ENCODE results near the gene PPEF2. TPM values are rescaled to one million over a fixed set of nuclear protein-coding genes. Genes with fewer than 3 reads are reported as not detected.

Gene PPEF2
- total and polyA plus RNA-seq, 3 experiments from 2014 or later, result 0.11 to 0.13 TPM; not detected in 1

DNA sequence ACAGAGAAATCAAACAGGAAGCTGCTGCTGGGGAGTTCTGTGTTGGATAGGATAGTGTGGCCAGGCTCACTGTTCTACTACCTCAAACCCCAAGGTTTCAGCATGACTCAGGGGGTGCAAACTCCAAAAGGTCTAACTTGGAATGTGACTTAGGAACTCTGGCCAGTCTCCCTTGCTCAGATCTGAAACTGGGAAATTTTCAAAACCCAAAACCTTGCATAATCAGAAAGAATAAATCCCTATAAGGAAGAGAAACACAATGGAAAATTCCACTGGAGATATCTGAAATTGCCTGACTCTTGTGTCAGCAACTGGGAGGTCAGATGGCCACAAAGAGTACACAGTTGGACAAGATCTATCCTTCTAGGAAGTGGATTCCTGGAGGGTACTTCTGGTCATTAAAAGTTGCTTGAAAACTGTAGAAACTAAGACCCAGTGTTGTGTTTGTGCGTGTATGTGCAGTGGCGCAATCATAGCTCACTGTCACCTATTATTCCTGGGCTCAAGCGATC lies 58.0 kb downstream of the PPEF2 start:
- no peaks in the 10 kb centered on the region for H3K4me1 ChIP-seq (ENCODE audit: insufficient read depth, low read length)
- ChIA-PET POLR2A (no interaction called here), CTCF (no interaction called here)
- H3K4me3 ChIP-seq (ENCODE audit: low read length), result no peak overlapping the region
- H3K27me3 ChIP-seq (ENCODE audit: insufficient read depth, low read length, poor library complexity, severe bottlenecking), result peaks cover under 1% of the 10 kb centered on the region
- Mint-ChIP-seq H3K4me3 (no peak overlapping the region), H3K36me3 (no peaks in the 10 kb centered on the region), H3K4me1 (peaks cover 0 to 3% (median 0%) of the 10 kb centered on the region in 3 donors), H3K27ac (no peak overlapping the region), H3K27me3 (peaks cover 1 to 7% of the 10 kb centered on the region in 2 donors), H3K9me3 (no peaks in the 10 kb centered on the region)
- H3K36me3 ChIP-seq (ENCODE audit: insufficient read depth, low read length), result no peaks in the 10 kb centered on the region
- DNase-seq, result no peak
- H3K9me3 ChIP-seq (ENCODE audit: low read length), result no peaks in the 10 kb centered on the region
- H3K27ac ChIP-seq (ENCODE audit: low read depth, low read length), result no peak overlapping the region

DNA sequence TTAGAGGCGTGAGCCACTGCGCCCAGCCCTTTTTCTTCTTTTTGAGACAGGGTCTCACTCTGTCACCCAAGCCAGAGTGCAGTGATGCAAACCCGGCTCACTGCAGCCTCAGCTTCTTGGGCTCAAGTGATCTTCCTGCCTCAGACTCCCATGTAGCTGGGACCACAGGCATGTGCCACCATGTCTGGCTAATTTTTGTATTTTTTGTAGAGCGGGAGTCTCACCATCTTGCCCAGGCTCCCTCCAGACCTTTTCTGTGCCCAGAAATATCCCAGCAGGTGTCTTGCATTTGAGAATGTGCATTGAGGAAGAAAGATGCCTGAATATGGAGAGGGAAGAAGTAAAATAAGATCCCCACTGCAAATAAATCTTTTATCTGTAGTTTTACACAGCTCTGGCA lies 58.7 kb downstream of the PPEF2 start:
- no peak overlapping the region for H3K4me3 Mint-ChIP-seq
- CTCF ChIA-PET, result no interaction called here
- POLR2A ChIA-PET, result no interaction called here
- Histone ChIP-seq H3K4me1 (ENCODE audit: insufficient read depth, low read length) (no peaks in the 10 kb centered on the region), H3K27ac (ENCODE audit: low read depth, low read length) (no peak overlapping the region), H3K36me3 (ENCODE audit: insufficient read depth, low read length) (no peaks in the 10 kb centered on the region), H3K27me3 (ENCODE audit: insufficient read depth, low read length, poor library complexity, severe bottlenecking) (no peaks in the 10 kb centered on the region), H3K9me3 (ENCODE audit: low read length) (no peaks in the 10 kb centered on the region), H3K4me3 (ENCODE audit: low read length) (no peak overlapping the region)
- no peaks in the 10 kb centered on the region for H3K9me3 Mint-ChIP-seq
- H3K4me1 Mint-ChIP-seq, result peaks cover 0 to 3% (median 0%) of the 10 kb centered on the region in 3 donors
- H3K27ac Mint-ChIP-seq, result no peak overlapping the region
- no peaks in the 10 kb centered on the region for H3K36me3 Mint-ChIP-seq
- no peak for DNase-seq
- peaks cover 0 to 3% of the 10 kb centered on the region in 2 donors for H3K27me3 Mint-ChIP-seq

DNA sequence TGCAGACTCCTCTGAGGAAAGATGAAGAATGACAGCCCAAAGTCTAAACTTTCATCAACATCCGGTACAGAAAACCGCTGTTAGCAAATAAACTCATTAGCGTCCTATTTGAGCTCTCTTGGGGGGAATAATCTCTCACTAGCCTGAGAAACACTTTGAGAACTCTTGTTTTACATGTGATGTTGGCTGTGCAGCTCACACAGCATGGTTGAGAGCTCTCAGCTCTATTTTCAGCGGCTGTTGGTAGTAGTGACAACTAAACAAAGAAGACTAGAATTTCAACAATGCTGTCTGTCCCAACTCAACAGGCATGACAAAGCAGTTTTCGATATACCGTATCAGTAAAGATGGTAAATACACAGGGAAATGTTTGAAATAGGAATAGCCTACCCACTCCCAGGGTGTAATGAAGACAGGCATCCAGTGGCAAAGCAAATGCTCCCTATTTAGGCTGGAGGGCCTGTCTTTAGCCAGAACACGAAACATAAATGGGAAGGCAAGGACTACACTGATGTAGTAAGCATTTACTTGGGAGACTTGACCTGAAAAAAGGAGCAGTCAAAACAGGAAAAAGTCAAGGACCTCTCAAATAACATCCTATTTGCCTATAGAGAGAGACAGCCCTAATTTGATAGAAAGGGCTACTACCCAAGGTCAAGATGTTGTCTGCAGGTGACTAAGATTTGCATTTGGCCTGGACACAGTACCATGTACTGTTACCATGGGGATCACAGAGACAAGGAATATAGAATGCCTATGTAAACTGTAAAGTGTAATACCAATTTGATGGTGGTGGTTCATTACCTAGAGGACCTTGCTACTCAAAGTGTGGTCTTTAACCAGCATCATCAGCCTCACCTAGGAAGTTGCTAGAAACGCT lies 60.4 kb downstream of the PPEF2 start:
- no peaks in the 10 kb centered on the region for H3K36me3 ChIP-seq (ENCODE audit: insufficient read depth, low read length)
- H3K4me3 Mint-ChIP-seq, result no peak overlapping the region
- no peaks in the 10 kb centered on the region for H3K9me3 Mint-ChIP-seq
- H3K4me1 Mint-ChIP-seq, result no peaks in the 10 kb centered on the region
- H3K27me3 ChIP-seq (ENCODE audit: insufficient read depth, low read length, poor library complexity, severe bottlenecking), result no peaks in the 10 kb centered on the region
- CTCF ChIA-PET, result no interaction called here
- H3K9me3 ChIP-seq (ENCODE audit: low read length), result no peaks in the 10 kb centered on the region
- H3K36me3 Mint-ChIP-seq, result no peaks in the 10 kb centered on the region
- H3K4me1 ChIP-seq (ENCODE audit: insufficient read depth, low read length), result no peaks in the 10 kb centered on the region
- no peaks in the 10 kb centered on the region for H3K27me3 Mint-ChIP-seq
- H3K4me3 ChIP-seq (ENCODE audit: low read length), result no peak overlapping the region
- POLR2A ChIA-PET, result no interaction called here
- H3K27ac ChIP-seq (ENCODE audit: low read depth, low read length), result no peak overlapping the region
- DNase-seq, result no peak
- H3K27ac Mint-ChIP-seq, result peak overlapping the region in 2 of 8 donors; percentile 8 to 41

DNA sequence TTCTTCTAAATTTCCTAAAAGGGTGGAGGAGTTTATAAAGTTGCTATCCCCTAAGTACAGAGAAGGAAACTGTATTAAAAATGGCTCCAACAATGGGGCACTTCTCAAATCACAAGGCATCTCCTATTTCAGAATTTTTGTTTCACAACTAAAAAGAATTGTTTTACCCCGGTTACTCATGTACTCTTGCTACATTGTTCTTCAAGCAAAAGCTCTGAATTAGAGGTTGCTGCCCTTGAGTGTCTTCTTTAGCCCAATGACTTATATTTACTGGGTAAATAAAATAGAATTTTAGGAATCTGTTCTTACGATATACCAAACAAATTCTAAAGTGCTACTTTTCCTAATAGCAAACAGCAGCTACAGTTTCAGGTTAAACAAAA lies 67.5 kb downstream of the PPEF2 start:
- POLR2A ChIA-PET, result no interaction called here
- Histone ChIP-seq H3K4me3 (ENCODE audit: low read length) (no peak overlapping the region), H3K4me1 (ENCODE audit: insufficient read depth, low read length) (no peaks in the 10 kb centered on the region), H3K9me3 (ENCODE audit: low read length) (no peaks in the 10 kb centered on the region), H3K27ac (ENCODE audit: low read depth, low read length) (no peak overlapping the region), H3K27me3 (ENCODE audit: insufficient read depth, low read length, poor library complexity, severe bottlenecking) (no peaks in the 10 kb centered on the region), H3K36me3 (ENCODE audit: insufficient read depth, low read length) (no peaks in the 10 kb centered on the region)
- no peak overlapping the region for H3K4me3 Mint-ChIP-seq
- CTCF ChIA-PET, result no interaction called here
- no peaks in the 10 kb centered on the region for H3K4me1 Mint-ChIP-seq
- no peaks in the 10 kb centered on the region for H3K27me3 Mint-ChIP-seq
- no peaks in the 10 kb centered on the region for H3K9me3 Mint-ChIP-seq
- no peak for DNase-seq
- no peak overlapping the region for H3K27ac Mint-ChIP-seq
- H3K36me3 Mint-ChIP-seq, result peaks cover 0 to 4% (median 0%) of the 10 kb centered on the region in 3 donors

DNA sequence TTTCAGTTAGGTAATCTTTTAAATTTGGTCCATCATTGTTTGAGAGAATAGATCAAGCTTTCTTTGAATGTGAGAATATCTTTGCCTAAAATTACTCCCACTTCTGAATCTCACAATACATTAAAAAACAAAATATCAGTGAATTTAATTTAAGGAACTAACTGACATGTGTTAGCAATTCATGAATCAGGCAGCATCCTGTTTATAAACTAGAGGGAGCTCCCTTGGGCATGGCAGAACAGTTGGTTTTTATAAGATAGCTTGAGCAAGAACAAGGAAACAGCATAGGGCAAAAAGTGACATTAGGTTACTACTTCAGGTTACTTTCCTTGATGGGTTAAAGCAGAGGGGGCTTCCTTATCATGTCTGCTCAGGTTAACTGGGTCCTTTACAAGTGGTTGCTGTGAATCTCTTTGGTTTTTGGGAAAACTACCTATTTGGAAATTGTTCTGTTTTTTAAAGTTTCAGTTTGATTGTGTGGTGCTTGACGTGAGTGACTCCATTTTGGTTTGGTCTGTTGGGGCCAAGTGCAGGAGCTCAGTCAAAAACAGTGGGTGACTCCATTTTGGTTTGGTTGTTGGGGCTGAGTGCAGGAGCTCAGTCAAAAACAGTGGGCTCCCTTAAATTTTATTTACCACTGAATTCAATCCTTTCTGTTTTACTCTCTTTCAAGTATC lies 68.0 kb downstream of the PPEF2 start:
- Mint-ChIP-seq H3K36me3 (peaks cover 0 to 4% (median 0%) of the 10 kb centered on the region in 3 donors), H3K27ac (no peak overlapping the region), H3K4me1 (no peaks in the 10 kb centered on the region), H3K27me3 (no peaks in the 10 kb centered on the region), H3K4me3 (no peak overlapping the region), H3K9me3 (no peaks in the 10 kb centered on the region)
- Histone ChIP-seq H3K4me3 (ENCODE audit: low read length) (no peak overlapping the region), H3K9me3 (ENCODE audit: low read length) (no peaks in the 10 kb centered on the region), H3K27ac (ENCODE audit: low read depth, low read length) (no peak overlapping the region), H3K36me3 (ENCODE audit: insufficient read depth, low read length) (no peaks in the 10 kb centered on the region), H3K4me1 (ENCODE audit: insufficient read depth, low read length) (no peaks in the 10 kb centered on the region), H3K27me3 (ENCODE audit: insufficient read depth, low read length, poor library complexity, severe bottlenecking) (no peaks in the 10 kb centered on the region)
- DNase-seq, result no peak
- CTCF ChIA-PET, result no interaction called here
- POLR2A ChIA-PET, result no interaction called here

DNA sequence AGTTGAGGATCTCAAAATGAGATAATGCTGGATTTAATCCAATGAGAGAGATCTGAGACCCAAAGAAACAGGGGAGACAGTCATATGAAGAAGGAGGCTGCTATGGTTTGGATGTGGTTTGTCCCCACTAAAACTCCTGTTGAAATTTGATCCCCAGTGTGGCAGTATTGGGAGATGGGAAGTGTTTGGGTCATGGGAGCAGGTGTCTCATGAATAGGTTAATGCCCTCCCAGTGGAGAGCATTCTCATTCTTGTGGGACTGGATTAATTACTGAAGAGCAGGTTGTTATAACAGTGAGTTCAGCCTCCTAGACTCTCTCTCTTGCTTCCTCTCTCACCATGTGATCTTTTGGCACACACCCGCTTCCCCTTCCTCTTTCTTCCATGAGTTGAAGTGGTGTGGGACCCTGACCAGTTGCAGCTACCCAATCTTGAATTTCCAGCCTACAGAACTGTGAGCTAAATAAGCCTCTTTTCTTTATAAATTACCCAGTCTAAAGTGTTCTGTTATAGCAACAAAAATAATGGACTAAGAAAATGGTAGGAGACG lies 70.3 kb downstream of the PPEF2 start:
- H3K4me1 ChIP-seq (ENCODE audit: insufficient read depth, low read length), result no peaks in the 10 kb centered on the region
- no peak overlapping the region for H3K27ac ChIP-seq (ENCODE audit: low read depth, low read length)
- POLR2A ChIA-PET, result no interaction called here
- Mint-ChIP-seq H3K4me3 (no peak overlapping the region), H3K27ac (peak overlapping the region in 1 of 8 donors; percentile 17), H3K27me3 (peaks cover 0 to 9% of the 10 kb centered on the region in 2 donors), H3K36me3 (peaks cover 0 to 4% (median 0%) of the 10 kb centered on the region in 3 donors), H3K9me3 (no peaks in the 10 kb centered on the region), H3K4me1 (no peaks in the 10 kb centered on the region)
- H3K27me3 ChIP-seq (ENCODE audit: insufficient read depth, low read length, poor library complexity, severe bottlenecking), result no peaks in the 10 kb centered on the region
- CTCF ChIA-PET, result interaction anchor here (1.0 kb wide), 1 partner anchor 16 kb away, joined by 3 read pairs; no protein-coding TSS in a partner anchor
- H3K9me3 ChIP-seq (ENCODE audit: low read length), result no peaks in the 10 kb centered on the region
- H3K4me3 ChIP-seq (ENCODE audit: low read length), result no peak overlapping the region
- H3K36me3 ChIP-seq (ENCODE audit: insufficient read depth, low read length), result no peaks in the 10 kb centered on the region
- no peak for DNase-seq

GRCh38 chr4:75830906-75831305 lies 71.3 kb downstream of the PPEF2 start:
- no peaks in the 10 kb centered on the region for H3K9me3 Mint-ChIP-seq

DNA sequence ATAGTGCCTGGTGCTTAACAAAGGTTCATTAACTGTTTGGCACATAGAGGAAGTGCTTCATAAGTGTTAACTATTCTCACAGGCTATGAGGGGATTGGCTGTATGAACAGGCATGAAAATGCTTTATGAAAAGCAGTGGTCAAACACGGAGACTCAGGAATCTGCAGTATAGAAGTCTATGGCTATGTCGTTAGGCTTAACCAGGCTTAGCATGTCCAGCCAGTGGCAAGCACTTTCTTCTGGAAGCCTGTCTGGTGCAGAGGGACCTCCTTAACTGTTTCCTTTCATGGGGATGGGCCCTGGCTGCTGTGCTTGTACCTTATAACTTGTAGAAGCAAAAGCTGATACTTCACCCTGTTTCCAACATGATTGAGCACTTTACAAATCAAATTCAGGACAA lies 78.4 kb downstream of the PPEF2 start:
- Histone ChIP-seq H3K4me3 (ENCODE audit: low read length) (no peak overlapping the region), H3K4me1 (ENCODE audit: insufficient read depth, low read length) (no peaks in the 10 kb centered on the region), H3K27ac (ENCODE audit: low read depth, low read length) (no peak overlapping the region), H3K27me3 (ENCODE audit: insufficient read depth, low read length, poor library complexity, severe bottlenecking) (no peaks in the 10 kb centered on the region), H3K9me3 (ENCODE audit: low read length) (no peaks in the 10 kb centered on the region), H3K36me3 (ENCODE audit: insufficient read depth, low read length) (no peaks in the 10 kb centered on the region)
- no peak for DNase-seq
- Mint-ChIP-seq H3K27me3 (peaks cover 3 to 11% of the 10 kb centered on the region in 2 donors), H3K27ac (no peak overlapping the region), H3K4me1 (no peaks in the 10 kb centered on the region), H3K4me3 (no peak overlapping the region), H3K9me3 (no peaks in the 10 kb centered on the region), H3K36me3 (peaks cover 0 to 3% (median 0%) of the 10 kb centered on the region in 3 donors)
- ChIA-PET POLR2A (no interaction called here), CTCF (no interaction called here)

More at GRCh38 chr4:75830906-75831305, 71.3 kb downstream of the PPEF2 start:
- DNase-seq, result no peak
- ChIA-PET CTCF (no interaction called here), POLR2A (no interaction called here)
- no peaks in the 10 kb centered on the region for H3K4me1 Mint-ChIP-seq
- H3K36me3 Mint-ChIP-seq, result peaks cover 0 to 4% (median 0%) of the 10 kb centered on the region in 3 donors
- no peak overlapping the region for H3K4me3 ChIP-seq (ENCODE audit: low read length)
- H3K27me3 ChIP-seq (ENCODE audit: insufficient read depth, low read length, poor library complexity, severe bottlenecking), result no peaks in the 10 kb centered on the region
- no peak overlapping the region for H3K4me3 Mint-ChIP-seq
- H3K27ac ChIP-seq (ENCODE audit: low read depth, low read length), result no peak overlapping the region
- H3K9me3 ChIP-seq (ENCODE audit: low read length), result no peaks in the 10 kb centered on the region
- no peaks in the 10 kb centered on the region for H3K36me3 ChIP-seq (ENCODE audit: insufficient read depth, low read length)
- H3K27me3 Mint-ChIP-seq, result peaks cover 0 to 9% of the 10 kb centered on the region in 2 donors
- no peaks in the 10 kb centered on the region for H3K4me1 ChIP-seq (ENCODE audit: insufficient read depth, low read length)
- H3K27ac Mint-ChIP-seq, result no peak overlapping the region

All from CD8-positive, alpha-beta memory T cell (primary cell).